ENCODE results near the gene JPT1.
"Not testable (repeated sequence)": the region's sequence is repeated elsewhere in the genome, so short reads cannot be mapped to it uniquely, and the experiment has no call there.

JPT1 gene

GRCh38 chr17:75129576-75129975 is 24.7 kb downstream of the JPT1 start:
- DNase-seq, result no peak

- no peak for DNase-seq
These were observed 25.4 kb downstream of the JPT1 start for GRCh38 chr17:75128694-75129505.

- not testable (repeated sequence) for DNase-seq
These were observed 26.4 kb downstream of the JPT1 start for GRCh38 chr17:75127936-75128335.

- DNase-seq, result no peak
These were observed 27.4 kb downstream of the JPT1 start for GRCh38 chr17:75126954-75127353.

GRCh38 chr17:75125984-75126383 is 28.3 kb downstream of the JPT1 start:
- no peak for DNase-seq

- no peak for DNase-seq
These were observed 29.5 kb downstream of the JPT1 start for GRCh38 chr17:75124819-75125162.

- DNase-seq, result peak; percentile 51
These were observed 30.1 kb downstream of the JPT1 start for GRCh38 chr17:75124041-75124818.

GRCh38 chr17:75118307-75118706 is 36.0 kb downstream of the JPT1 start:
- no peak for DNase-seq

GRCh38 chr17:75116737-75117136 is 37.6 kb downstream of the JPT1 start:
- DNase-seq, result no peak

- no peak for DNase-seq
These were observed 38.8 kb downstream of the JPT1 start for GRCh38 chr17:75115555-75115954.

- no peak for DNase-seq
These were observed 39.6 kb downstream of the JPT1 start for GRCh38 chr17:75114552-75115314.

GRCh38 chr17:75113798-75114551 is 40.3 kb downstream of the JPT1 start:
- DNase-seq, result peak; percentile 93

GRCh38 chr17:75111777-75112335 is 42.5 kb downstream of the JPT1 start:
- DNase-seq, result no peak

GRCh38 chr17:75110234-75110937 is 43.9 kb downstream of the JPT1 start:
- DNase-seq, result no peak

GRCh38 chr17:75109407-75110233 is 44.7 kb downstream of the JPT1 start, which contains the start of gene ARMC7:
ARMC7 (plus strand) TSS chr17:75109969; CDS start chr17:75110289, 320 bp downstream.
- peak; percentile 93 for DNase-seq

GRCh38 chr17:75109046-75109406 is 45.3 kb downstream of the JPT1 start:
- DNase-seq, result no peak

GRCh38 chr17:75108193-75108592 is 46.1 kb downstream of the JPT1 start:
- no peak for DNase-seq

- peak; percentile 35 for DNase-seq
These were observed 48.9 kb downstream of the JPT1 start for GRCh38 chr17:75105126-75106080.

Data from CD4-positive, alpha-beta T cell treated with Interleukin-10 for 1 hour (primary cell).